ENCODE data around the gene SLC34A1. TPM values are rescaled to one million over a fixed set of nuclear protein-coding genes. Genes with fewer than 3 reads are reported as not detected.

SLC34A1 gene
- total and polyA plus RNA-seq, 2 donors (not counting 1 experiment from before 2014, with no cell fraction given), result 0.06 TPM; not detected in 1

- H3K27me3 ChIP-seq (replicated peaks in 1 of 4; ENCODE audit: control extremely low read depth in 1 of 4, control insufficient read depth in 3 of 4, insufficient read depth in 4 of 4, low read length in 3 of 4), result peaks cover 0 to 14% (median 0%) of the 10 kb centered on the region in 4 experiments
- POLR2A ChIA-PET, result interaction anchor here (0.6 to 10.8 kb wide), 9 partner anchors 8 to 263 kb away, joined by 3 to 103 read pairs (median 8); partner anchors contain the start of gene GRK6
- no peak overlapping the region for H2AFZ ChIP-seq (ENCODE audit: insufficient read depth, low read depth, low read length, poor library complexity, severe bottlenecking)
- H3K4me2 ChIP-seq (replicated peaks; ENCODE audit: low read depth, low read length, poor library complexity, severe bottlenecking), result peak overlapping the region; percentile 93
- CTCF ChIA-PET, result interaction anchor here (1.0 to 21.3 kb wide), 7 partner anchors 10 to 128 kb away, joined by 3 to 628 read pairs (median 10); partner anchors contain the start of genes F12, GRK6 and PFN3
- peaks cover 57% of the 10 kb centered on the region for H4K20me1 ChIP-seq (ENCODE audit: control insufficient read depth, insufficient read depth, low read length, poor library complexity, severe bottlenecking)
- Mint-ChIP-seq H3K4me3 (peak overlapping the region; percentile 82), H3K27ac (peak overlapping the region; percentile 92), H3K9me3 (ENCODE audit: insufficient read depth) (no peaks in the 10 kb centered on the region), H3K4me1 (peaks cover 48% of the 10 kb centered on the region), H3K27me3 (no peaks in the 10 kb centered on the region)
- 14% methylated on average over 3 of the region's 8 CpGs for WGBS (ENCODE audit: insufficient coverage)
- intact Hi-C loops (cut with micrococcal nuclease), result loop anchor here (1.0 to 2.0 kb wide), 4 partner anchors 8 to 41 kb away; partner anchors contain the start of gene GRK6
- peaks cover 1% of the 10 kb centered on the region for H3K79me2 ChIP-seq (ENCODE audit: control insufficient read depth, insufficient read depth, low read length)
- ATAC-seq (ENCODE audit: low read depth) (no peak), DNase-seq (no peak)
- H3K4me1 ChIP-seq (ENCODE audit: control insufficient read depth in 2 of 2, insufficient read depth in 2 of 2, low read length in 2 of 2), result peaks cover 34 to 50% of the 10 kb centered on the region in 2 donors
- peak overlapping the region; percentile 68 to 77 for H3K27ac ChIP-seq (ENCODE audit: low read length in 2 of 2)
- no peak for TF ChIP-seq CTCF (IDR thresholded peaks at IDR 0.05)
- TF ChIP-seq EZH2 (IDR thresholded peaks at IDR 0.05; ENCODE audit: borderline replicate concordance, insufficient read depth, low read depth, low read length, poor library complexity, severe bottlenecking), result no peak
- peaks cover 0 to 23% of the 10 kb centered on the region in 2 experiments for H3K36me3 ChIP-seq (replicated peaks in 1 of 2; ENCODE audit: control extremely low read depth in 1 of 2, control insufficient read depth in 1 of 2, extremely low read depth in 1 of 2, insufficient read depth in 2 of 2, low read length in 1 of 2)
- no peaks in the 10 kb centered on the region for H3K9me3 ChIP-seq (ENCODE audit: control extremely low read depth in 1 of 3, control insufficient read depth in 2 of 3, insufficient read depth in 1 of 3, low read length in 2 of 3)
- H3K4me3 ChIP-seq (ENCODE audit: control extremely low read depth in 1 of 5, extremely low read depth in 1 of 5, insufficient read depth in 1 of 5, low read depth in 2 of 5, low read length in 4 of 5), result peak overlapping the region in 4 of 5 experiments; percentile 45 to 66 (median 54)
- peak overlapping the region; percentile 72 for H3K9ac ChIP-seq (ENCODE audit: low read length)
Observed at GRCh38 chr5:177445917-177446199, 61.6 kb downstream of the SLC34A1 start.
